Activated CD8-positive, alpha-beta T cell treated with anti-CD3 and anti-CD28 coated beads for 36 hours (primary cell): ENCODE results near the gene ZC2HC1B. TPM values are rescaled to one million over a fixed set of nuclear protein-coding genes. Genes with fewer than 3 reads are reported as not detected.

Experiments used
- ATAC-seq: fragments of 200-7000 bp; cut with Tn5 transposase; one replicate; pipeline ENCODE4 v1.10.0; 2021; ENCODE audit warnings: mild to moderate bottlenecking, moderate library complexity
- CTCF ChIA-PET: fragments of 350-600 bp; sonication (Branson Sonifier 250); formaldehyde crosslinking; loops from one replicate; lab custom pipeline; 2021; ENCODE audit warnings: antibody characterized with exemption; lab: Charles Lee
- POLR2A ChIA-PET: fragments of 350-600 bp; sonication (Branson Sonifier 250); formaldehyde crosslinking; loops from one replicate; lab custom pipeline; 2021; ENCODE audit warnings: antibody characterized with exemption; lab: Charles Lee
- DNase-seq: peaks from one replicate; pipeline ENCODE4 v3.0.0-alpha.2; 2020
- H3K27ac Mint-ChIP-seq: one replicate; pipeline ENCODE4 v1.8.0; 2021; ENCODE audit warnings: mild to moderate bottlenecking, mixed read lengths
- H3K27me3 Mint-ChIP-seq: one replicate; pipeline ENCODE4 v1.8.0; 2021; ENCODE audit warnings: mixed read lengths
- H3K36me3 Mint-ChIP-seq: one replicate; pipeline ENCODE4 v1.8.0; 2021; ENCODE audit warnings: low read depth, mixed read lengths
- H3K4me1 Mint-ChIP-seq: one replicate; pipeline ENCODE4 v1.8.0; 2021; ENCODE audit warnings: low read depth, mixed read lengths
- H3K4me3 Mint-ChIP-seq: one replicate; pipeline ENCODE4 v1.8.0; 2021; ENCODE audit warnings: mild to moderate bottlenecking, moderate library complexity, mixed read lengths
- H3K9me3 Mint-ChIP-seq: one replicate; pipeline ENCODE4 v1.8.0; 2021; ENCODE audit warnings: mixed read lengths
- intact Hi-C: fragments of 100-400 bp; cut with micrococcal nuclease; formaldehyde crosslinking; loops from one replicate; pipeline ENCODE4 v1.10.0; 2022
- total RNA-seq, 2 experiments: library from RNA; stranded (reverse); gene quantifications; one replicate each; pipeline ENCODE4 v1.2.3, GENCODE V29; 2021
- TF ChIP-seq, protein P1 (sequence below): fragments of 200-600 bp; IDR thresholded peaks from one replicate; pipeline ENCODE4 v1.8.0; 2022; ENCODE audit warnings: antibody characterized with exemption, mild to moderate bottlenecking

The ZC2HC1B gene
- total RNA-seq, 2 experiments from 2014 or later, result not detected

DNA sequence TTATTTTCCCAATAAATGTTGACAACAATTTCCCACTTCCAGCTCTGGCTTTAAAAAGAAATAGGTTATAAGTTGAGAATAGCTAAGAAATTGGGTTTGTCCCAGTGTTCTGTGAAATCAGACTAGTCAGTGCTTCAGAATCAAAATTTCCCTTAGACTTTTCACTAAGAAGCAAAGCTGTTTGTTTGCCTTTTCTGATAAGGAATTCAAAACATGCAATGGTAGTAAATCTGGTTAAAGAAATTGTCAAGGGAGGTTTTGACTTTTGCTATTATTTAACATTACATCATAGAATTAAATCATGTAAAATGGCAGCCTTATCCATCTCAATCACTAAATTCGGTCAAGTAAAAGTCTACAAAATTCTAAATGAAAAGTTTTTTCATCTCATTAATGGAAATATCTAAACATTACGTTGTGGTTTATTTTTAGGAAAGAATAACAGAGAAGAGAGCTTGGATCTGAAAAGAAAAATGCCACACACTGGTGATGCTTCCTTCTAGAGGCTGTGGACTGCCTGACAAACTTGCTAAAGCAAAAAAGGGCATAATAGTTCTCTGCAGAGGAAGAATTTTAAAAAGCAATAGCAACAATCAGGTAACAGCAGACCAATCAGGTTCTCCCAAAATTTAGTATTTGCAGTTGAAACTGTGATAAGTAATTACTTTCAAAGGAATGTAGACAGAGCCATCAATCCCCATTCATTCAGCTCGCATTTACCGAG, 107.4 kb downstream of the ZC2HC1B start:
- H3K27ac Mint-ChIP-seq, result no peak overlapping the region
- DNase-seq, result no peak
- H3K36me3 Mint-ChIP-seq, result no peaks in the 10 kb centered on the region
- ChIA-PET POLR2A (interaction anchor here (0.9 kb wide), 1 partner anchor 15 kb away, joined by 3 read pairs; no protein-coding TSS in a partner anchor), CTCF (interaction anchor here (1.3 to 1.8 kb wide), 2 partner anchors 31 to 47 kb away, joined by 3 to 5 read pairs; no protein-coding TSS in a partner anchor)
- TF ChIP-seq, protein P1, sequence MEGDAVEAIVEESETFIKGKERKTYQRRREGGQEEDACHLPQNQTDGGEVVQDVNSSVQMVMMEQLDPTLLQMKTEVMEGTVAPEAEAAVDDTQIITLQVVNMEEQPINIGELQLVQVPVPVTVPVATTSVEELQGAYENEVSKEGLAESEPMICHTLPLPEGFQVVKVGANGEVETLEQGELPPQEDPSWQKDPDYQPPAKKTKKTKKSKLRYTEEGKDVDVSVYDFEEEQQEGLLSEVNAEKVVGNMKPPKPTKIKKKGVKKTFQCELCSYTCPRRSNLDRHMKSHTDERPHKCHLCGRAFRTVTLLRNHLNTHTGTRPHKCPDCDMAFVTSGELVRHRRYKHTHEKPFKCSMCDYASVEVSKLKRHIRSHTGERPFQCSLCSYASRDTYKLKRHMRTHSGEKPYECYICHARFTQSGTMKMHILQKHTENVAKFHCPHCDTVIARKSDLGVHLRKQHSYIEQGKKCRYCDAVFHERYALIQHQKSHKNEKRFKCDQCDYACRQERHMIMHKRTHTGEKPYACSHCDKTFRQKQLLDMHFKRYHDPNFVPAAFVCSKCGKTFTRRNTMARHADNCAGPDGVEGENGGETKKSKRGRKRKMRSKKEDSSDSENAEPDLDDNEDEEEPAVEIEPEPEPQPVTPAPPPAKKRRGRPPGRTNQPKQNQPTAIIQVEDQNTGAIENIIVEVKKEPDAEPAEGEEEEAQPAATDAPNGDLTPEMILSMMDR, result no peak
- intact Hi-C loops, result no loop called here
- no peaks in the 10 kb centered on the region for H3K9me3 Mint-ChIP-seq
- H3K4me3 Mint-ChIP-seq, result no peak overlapping the region
- no peaks in the 10 kb centered on the region for H3K4me1 Mint-ChIP-seq
- no peak for ATAC-seq
- H3K27me3 Mint-ChIP-seq, result peaks cover 2% of the 10 kb centered on the region

DNA sequence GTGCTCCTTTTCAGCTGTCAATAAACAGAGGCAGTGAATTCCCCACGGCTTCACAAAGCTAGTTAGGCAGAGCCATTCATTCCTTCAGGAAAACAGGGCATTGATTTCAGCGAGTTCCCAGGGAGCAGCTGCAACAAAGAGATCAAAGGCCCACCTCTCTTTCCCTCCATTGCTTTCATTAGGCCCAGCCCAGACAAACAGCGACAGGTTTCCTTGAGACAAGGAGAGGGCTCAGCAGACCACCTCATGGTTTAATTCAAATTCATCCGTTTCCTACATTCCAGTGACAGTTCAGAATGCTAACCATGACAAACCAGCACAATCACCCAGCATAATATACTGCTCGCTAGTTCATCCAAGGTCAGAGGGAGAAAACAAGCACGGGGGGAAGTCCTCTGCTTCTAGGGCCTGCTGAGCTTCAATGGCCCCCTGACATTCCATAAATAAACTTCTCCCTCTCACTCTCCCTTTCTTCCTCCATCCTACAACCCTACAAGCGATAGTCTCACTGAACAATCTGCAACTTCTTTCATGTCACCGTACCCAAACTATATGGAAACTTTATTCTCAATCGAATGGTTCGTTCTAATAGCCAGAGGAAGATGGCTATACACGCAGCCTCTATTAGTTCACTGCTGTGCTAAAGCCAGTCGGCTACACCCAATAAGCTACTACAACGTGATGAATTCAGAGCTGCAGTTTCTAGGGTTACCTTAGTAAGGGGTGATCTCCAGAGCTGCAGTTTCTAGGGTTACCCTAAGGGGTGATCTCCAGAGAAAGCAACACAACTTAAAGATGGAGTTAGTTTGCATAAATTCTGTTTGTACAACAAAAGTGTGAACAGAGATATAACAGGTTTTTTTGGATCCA, 109.1 kb downstream of the ZC2HC1B start:
- ChIA-PET POLR2A (no interaction called here), CTCF (interaction anchor here (1.2 to 1.5 kb wide), 2 partner anchors 32 to 33 kb away, joined by 3 read pairs; no protein-coding TSS in a partner anchor)
- H3K27me3 Mint-ChIP-seq, result peaks cover 2% of the 10 kb centered on the region
- ATAC-seq, result no peak
- H3K4me3 Mint-ChIP-seq, result no peak overlapping the region
- peaks cover 2% of the 10 kb centered on the region for H3K4me1 Mint-ChIP-seq
- no peak overlapping the region for H3K27ac Mint-ChIP-seq
- intact Hi-C loops, result no loop called here
- DNase-seq, result no peak
- TF ChIP-seq, protein P1, result no peak
- no peaks in the 10 kb centered on the region for H3K36me3 Mint-ChIP-seq
- no peaks in the 10 kb centered on the region for H3K9me3 Mint-ChIP-seq

DNA sequence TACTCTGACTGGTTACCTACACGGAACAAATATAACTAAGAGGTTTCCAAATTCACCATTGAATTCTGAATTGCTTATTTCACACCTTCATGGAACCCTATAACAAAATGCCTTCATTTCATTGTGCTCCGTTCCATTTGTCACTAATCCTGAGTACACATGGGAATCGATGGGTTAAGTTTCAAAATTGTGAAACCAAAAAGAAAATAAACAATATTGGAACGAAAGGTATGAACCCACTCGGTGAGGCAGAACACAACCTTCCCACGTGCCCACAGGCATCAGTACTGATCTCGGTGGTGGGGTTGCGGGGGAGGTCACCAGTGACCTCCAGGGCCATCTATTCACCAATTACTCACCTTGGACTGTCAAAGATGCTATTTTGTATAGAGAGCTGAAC, 109.8 kb downstream of the ZC2HC1B start:
- H3K9me3 Mint-ChIP-seq, result no peaks in the 10 kb centered on the region
- H3K36me3 Mint-ChIP-seq, result no peaks in the 10 kb centered on the region
- peaks cover 2% of the 10 kb centered on the region for H3K4me1 Mint-ChIP-seq
- H3K27me3 Mint-ChIP-seq, result peaks cover 2% of the 10 kb centered on the region
- H3K4me3 Mint-ChIP-seq, result no peak overlapping the region
- ChIA-PET CTCF (interaction anchor here (1.5 kb wide), 1 partner anchor 34 kb away, joined by 3 read pairs; no protein-coding TSS in a partner anchor), POLR2A (no interaction called here)
- TF ChIP-seq, protein P1, result no peak
- intact Hi-C loops, result no loop called here
- no peak overlapping the region for H3K27ac Mint-ChIP-seq
- DNase-seq (no peak), ATAC-seq (no peak)

DNA sequence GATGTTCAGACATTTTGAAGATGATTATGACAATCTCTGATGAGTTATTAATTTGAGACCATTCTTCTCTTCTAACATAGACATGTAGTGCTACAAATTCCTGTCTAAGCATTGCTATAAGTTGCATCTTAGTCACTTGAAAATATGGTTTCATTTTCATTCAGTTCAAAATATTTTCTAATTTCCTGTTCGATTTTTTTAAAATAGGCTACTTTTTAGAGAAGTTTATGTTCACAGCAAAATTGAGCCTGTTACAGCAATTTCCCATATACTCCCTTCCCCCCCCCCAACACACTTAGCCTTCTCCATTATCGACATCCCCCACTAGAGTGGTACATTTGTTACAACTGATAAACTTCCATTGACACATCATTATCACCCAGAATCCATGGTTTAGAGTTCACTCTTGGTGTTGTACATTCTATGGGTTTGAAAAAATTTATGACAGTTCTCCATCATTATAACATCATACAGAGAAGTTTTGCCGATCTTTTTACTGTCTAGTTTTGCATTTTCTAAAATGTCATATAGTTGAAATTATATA, 112.6 kb downstream of the ZC2HC1B start:
- Mint-ChIP-seq H3K4me3 (no peak overlapping the region), H3K4me1 (peaks cover 2% of the 10 kb centered on the region), H3K27ac (no peak overlapping the region), H3K27me3 (no peaks in the 10 kb centered on the region), H3K36me3 (peaks cover 1% of the 10 kb centered on the region), H3K9me3 (no peaks in the 10 kb centered on the region)
- ChIA-PET POLR2A (no interaction called here), CTCF (no interaction called here)
- TF ChIP-seq, protein P1, result no peak
- DNase-seq (no peak), ATAC-seq (no peak)
- intact Hi-C loops, result no loop called here
